ENCODE results near the gene IQGAP3. TPM values are rescaled to one million over a fixed set of nuclear protein-coding genes. Genes with fewer than 3 reads are reported as not detected.
A peak's percentile ranks its signal among the peaks of the same experiment; 100 is the strongest.

The IQGAP3 gene
- total and polyA plus RNA-seq, 2 of the 4 experiments (the other 2 are of a cell fraction) = 12.5 to 13.6 TPM

- peak overlapping the region; percentile 49; the same call in 1 of the 2 replicates for H3K56ac ChIP-seq (ENCODE audit: extremely low read depth, insufficient read depth, low read length)
- peak overlapping the region; percentile 48; the same call in 1 of the 2 replicates for H4K91ac ChIP-seq (ENCODE audit: insufficient read depth, low read depth, low read length)
- H3K18ac ChIP-seq (ENCODE audit: low read depth, low read length) = no peak overlapping the region
- WGBS, 2 experiments (ENCODE audit: extremely low coverage in 2 of 2, insufficient read length in 1 of 2) = no CpG with 5 or more reads among the region's 13 CpGs
- peaks cover 16 to 57% of the 10 kb centered on the region in 2 experiments; a peak in 3 of 4 replicates for H3K79me1 ChIP-seq (ENCODE audit: low read depth in 1 of 2, low read length in 2 of 2)
- in situ Hi-C loops (cut with MboI; ENCODE audit: low sequenced_read_pairs) (no loop called here), intact Hi-C loops (cut with micrococcal nuclease) (loop anchor here (2.0 kb wide), 1 partner anchor 144 kb away; no protein-coding TSS in a partner anchor), dilution Hi-C loops (cut with HindIII; ENCODE audit: low sequenced_read_pairs, unreplicated experiment) (no loop called here)
- H4K5ac ChIP-seq (ENCODE audit: low read depth, low read length) = peak overlapping the region; percentile 9; the same call in 1 of the 2 replicates
- ChIA-PET POLR2A (ENCODE audit: unreplicated experiment) (no interaction called here), CTCF (no interaction called here)
- BruUV-seq (replicated peaks) = no TSS peak
- peak overlapping the region; percentile 41; the same call in 1 of the 2 replicates for H2BK120ac ChIP-seq (ENCODE audit: low read depth, low read length)
- TF ChIP-seq CTCF (conservative IDR thresholded peaks at IDR 0.05; ENCODE audit: low read depth, low read length) (no peak), MAFK (IDR thresholded peaks at IDR 0.05; ENCODE audit: low read depth, low read length) (no peak), CEBPB (IDR thresholded peaks at IDR 0.05; ENCODE audit: low read depth, low read length) (no peak), MAZ (IDR thresholded peaks at IDR 0.05; ENCODE audit: borderline replicate concordance, low read depth, low read length) (no peak), ELK1 (IDR thresholded peaks at IDR 0.05; ENCODE audit: borderline replicate concordance, low read depth, low read length) (no peak)
- H3K27ac ChIP-seq (ENCODE audit: insufficient read depth, low read length) = peak overlapping the region; percentile 54
- no peak overlapping the region for H2BK20ac ChIP-seq (ENCODE audit: low read depth, low read length)
- H3K4me3 ChIP-seq (ENCODE audit: insufficient read depth, low read depth, low read length) = peak overlapping the region; percentile 78
- peak; percentile 13 for ATAC-seq (ENCODE audit: low read depth)
- H3K9me1 ChIP-seq (ENCODE audit: insufficient read depth, low read length) = peaks cover 14% of the 10 kb centered on the region
- peak overlapping the region; percentile 97 for H2AFZ ChIP-seq (replicated peaks; ENCODE audit: low read length, poor library complexity)
- no peaks in the 10 kb centered on the region for H3K27me3 ChIP-seq (ENCODE audit: control insufficient read depth, insufficient read depth, low read length)
- H3K9me3 ChIP-seq (ENCODE audit: control insufficient read depth, insufficient read depth, low read length) = no peaks in the 10 kb centered on the region
- peak overlapping the region; percentile 66 for H3K9ac ChIP-seq (ENCODE audit: low read depth, low read length)
- H2BK5ac ChIP-seq (ENCODE audit: low read depth, low read length, poor library complexity, severe bottlenecking) = peak overlapping the region; percentile 18
- peak overlapping the region; percentile 41; the same call in 1 of the 2 replicates for H2AK5ac ChIP-seq (ENCODE audit: low read depth, low read length)
- H4K20me1 ChIP-seq (ENCODE audit: insufficient read depth, low read length) = no peaks in the 10 kb centered on the region
- H3K36me3 ChIP-seq (ENCODE audit: control insufficient read depth, insufficient read depth, low read length) = peaks cover 21% of the 10 kb centered on the region
- no peak for DNase-seq
- H3K4ac ChIP-seq (ENCODE audit: low read depth, low read length) = peak overlapping the region; percentile 82
- H3K4me1 ChIP-seq (ENCODE audit: control insufficient read depth, insufficient read depth, low read length) = 0 out of 2 replicates have a peak, but pooled peaks cover 4% of the 10 kb centered on the region
- H2AK9ac ChIP-seq (replicated peaks; ENCODE audit: low read depth, low read length, poor library complexity) = peak overlapping the region; percentile 59
- H3K23ac ChIP-seq (ENCODE audit: low read depth, low read length) = peak overlapping the region; percentile 73; the same call in 1 of the 2 replicates
- peak overlapping the region; percentile 86 for H3K4me2 ChIP-seq (ENCODE audit: low read depth, low read length)
- H3K14ac ChIP-seq (replicated peaks; ENCODE audit: low read depth, low read length) = peak overlapping the region; percentile 78
- no peak overlapping the region for H2BK15ac ChIP-seq (ENCODE audit: low read depth, low read length)
- H4K8ac ChIP-seq (ENCODE audit: low read depth in 2 of 2, low read length in 2 of 2) = peak overlapping the region; percentile 78 to 83
Observed at GRCh38 chr1:156600733-156601121, 28.4 kb upstream of the IQGAP3 start.
